ENCODE measurements around the gene ZNF337. TPM values are rescaled to one million over a fixed set of nuclear protein-coding genes. Genes with fewer than 3 reads are reported as not detected.
A peak's percentile ranks its signal among the peaks of the same experiment; 100 is the strongest.
"Not testable (repeated sequence)": the region's sequence is repeated elsewhere in the genome, so short reads cannot be mapped to it uniquely, and the experiment has no call there.

Gene ZNF337
- total RNA-seq, 1 donor from 2014 or later = 3.6 TPM

- ATAC-seq (peak; percentile 25), DNase-seq (ENCODE audit: low spot score) (no peak)
These were observed 902 bp downstream of the ZNF337 start for GRCh38 chr20:25695532-25696370.

- DNase-seq (ENCODE audit: low spot score) (no peak), ATAC-seq (no peak)
These were observed 4.2 kb downstream of the ZNF337 start for GRCh38 chr20:25692499-25692898.

GRCh38 chr20:25690427-25690826 lies 6.2 kb downstream of the ZNF337 start:
- no peak for DNase-seq (ENCODE audit: low spot score)
- no peak for ATAC-seq

- DNase-seq (ENCODE audit: low spot score) (no peak), ATAC-seq (peak; percentile 52)
These were observed 10.3 kb downstream of the ZNF337 start for GRCh38 chr20:25686081-25687067.

DNA sequence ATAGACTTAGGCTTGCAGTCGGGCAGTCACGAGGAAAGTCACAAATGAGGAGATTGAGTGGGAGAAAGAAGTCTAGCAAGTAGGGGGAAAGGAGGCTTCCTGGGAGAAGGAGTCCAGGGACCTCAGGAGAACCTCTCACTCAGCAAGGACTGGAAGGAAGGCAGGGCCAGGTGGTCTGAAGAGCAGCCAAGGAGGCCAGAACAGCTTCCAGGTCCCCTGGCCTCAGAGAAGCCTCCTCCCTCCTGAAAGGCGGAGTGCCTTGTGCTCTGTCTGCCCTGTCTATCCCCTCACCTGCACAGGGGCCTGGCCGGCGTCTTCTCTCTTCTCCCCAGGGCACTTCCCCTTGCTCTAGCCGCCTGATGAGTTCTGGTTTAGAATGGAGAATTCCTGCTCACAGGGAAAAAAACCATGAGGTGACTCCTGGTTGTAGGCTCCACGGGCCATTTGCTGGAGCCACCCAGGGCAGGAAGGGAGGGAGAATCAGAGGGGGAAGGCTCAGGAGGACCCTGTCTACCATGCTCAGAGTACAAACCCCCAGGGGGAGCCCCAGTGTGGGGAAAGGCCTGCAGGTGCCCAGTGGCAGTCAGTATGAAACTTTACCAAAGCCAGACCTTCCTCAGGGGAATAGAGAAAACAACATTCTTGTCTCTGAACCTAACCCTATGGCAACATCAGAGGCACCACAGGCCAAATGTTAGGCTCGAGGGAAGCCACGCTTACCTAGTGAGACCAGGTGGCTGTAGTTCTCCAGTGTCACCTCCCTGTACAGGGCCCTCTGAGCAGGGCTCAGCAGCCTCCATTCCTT lies 11.2 kb downstream of the ZNF337 start:
- no peak for DNase-seq (ENCODE audit: low spot score)
- ATAC-seq = no peak

- DNase-seq (ENCODE audit: low spot score); ATAC-seq: not testable (repeated sequence)
These were observed 12.8 kb downstream of the ZNF337 start for GRCh38 chr20:25683826-25684225.

DNA sequence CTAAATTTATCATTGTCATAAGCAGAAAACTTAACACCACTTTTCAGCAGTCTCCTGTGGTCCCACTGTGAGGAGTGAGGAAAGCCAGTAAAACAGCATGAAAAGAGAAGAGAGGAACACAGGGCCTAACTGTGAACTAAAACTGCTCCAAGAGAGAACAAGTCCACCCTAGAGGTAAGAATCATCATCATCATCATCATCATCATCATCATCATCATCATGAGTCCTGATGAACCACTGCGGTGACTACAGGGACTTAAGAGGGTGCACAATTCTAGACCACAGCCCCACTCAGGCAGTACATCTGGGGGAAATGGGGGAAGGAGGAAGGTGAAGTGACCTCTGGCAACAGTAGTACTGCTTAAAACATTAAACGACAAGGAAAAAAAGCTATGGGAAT lies 13.6 kb downstream of the ZNF337 start:
- no peak for ATAC-seq
- no peak for DNase-seq (ENCODE audit: low spot score)

DNA sequence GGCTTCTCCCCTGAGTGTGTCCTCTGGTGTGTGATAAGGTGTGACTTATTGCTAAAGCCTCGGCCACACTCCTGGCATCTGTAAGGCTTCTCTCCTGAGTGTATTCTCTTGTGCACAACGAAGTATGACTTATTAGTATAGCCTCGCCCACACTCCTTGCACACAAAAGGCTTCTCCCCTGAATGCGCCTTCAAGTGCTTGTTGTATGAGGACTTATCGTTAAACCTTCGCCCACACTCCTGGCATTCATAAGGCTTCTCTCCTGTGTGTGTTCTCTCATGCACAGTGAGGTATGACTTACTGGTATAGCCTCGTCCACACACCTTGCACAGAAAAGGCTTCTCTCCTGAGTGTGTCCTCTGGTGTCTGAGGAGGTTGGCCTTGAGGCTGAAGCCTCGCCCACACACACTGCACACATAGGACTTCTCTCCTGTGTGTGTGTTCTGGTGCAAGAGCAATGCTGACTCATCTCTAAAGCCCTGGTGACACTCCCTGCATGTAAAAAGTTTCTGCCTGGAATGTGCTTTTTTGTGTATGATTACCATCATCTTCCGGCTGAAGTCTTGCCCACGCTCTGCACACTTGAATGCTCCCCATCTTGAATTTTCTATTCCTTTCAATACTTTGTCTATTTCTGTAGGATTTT lies 20.4 kb downstream of the ZNF337 start:
- no peak for DNase-seq (ENCODE audit: low spot score)
- ATAC-seq = peak; percentile 19

GRCh38 chr20:25675161-25675560 lies 21.5 kb downstream of the ZNF337 start:
- ATAC-seq = peak; percentile 49
- no peak for DNase-seq (ENCODE audit: low spot score)

DNA sequence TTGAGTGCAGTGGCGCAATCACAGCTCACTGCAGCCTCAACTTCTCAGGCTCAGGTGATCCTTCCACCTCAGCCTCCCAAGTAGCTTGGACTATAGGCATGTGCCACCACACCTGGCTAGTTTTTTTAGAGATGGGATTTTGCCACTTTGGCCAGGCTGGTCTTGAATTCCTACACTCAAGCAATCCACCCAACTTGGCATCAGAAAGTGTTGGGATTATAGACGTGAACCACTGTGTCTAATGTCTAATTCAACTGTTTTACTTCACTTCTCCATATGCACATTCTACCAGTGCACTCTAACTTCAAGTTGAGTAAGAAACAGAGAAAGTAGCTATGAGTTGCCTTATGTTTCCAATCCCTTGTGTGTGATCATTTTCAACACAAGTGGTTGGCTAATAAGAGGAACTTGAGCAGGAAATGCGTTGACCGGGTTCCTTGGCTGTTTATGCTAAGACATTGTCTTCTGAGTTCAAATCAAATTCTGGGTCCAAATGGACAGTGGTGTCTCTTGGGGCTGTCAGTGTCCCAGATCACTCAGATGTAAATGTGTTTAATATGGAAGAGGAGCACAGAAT lies 23.9 kb downstream of the ZNF337 start:
- DNase-seq (ENCODE audit: low spot score) (no peak), ATAC-seq (no peak)

GRCh38 chr20:25669826-25670422 lies 26.7 kb downstream of the ZNF337 start:
- peak; percentile 29 for ATAC-seq
- DNase-seq (ENCODE audit: low spot score) = no peak

DNA sequence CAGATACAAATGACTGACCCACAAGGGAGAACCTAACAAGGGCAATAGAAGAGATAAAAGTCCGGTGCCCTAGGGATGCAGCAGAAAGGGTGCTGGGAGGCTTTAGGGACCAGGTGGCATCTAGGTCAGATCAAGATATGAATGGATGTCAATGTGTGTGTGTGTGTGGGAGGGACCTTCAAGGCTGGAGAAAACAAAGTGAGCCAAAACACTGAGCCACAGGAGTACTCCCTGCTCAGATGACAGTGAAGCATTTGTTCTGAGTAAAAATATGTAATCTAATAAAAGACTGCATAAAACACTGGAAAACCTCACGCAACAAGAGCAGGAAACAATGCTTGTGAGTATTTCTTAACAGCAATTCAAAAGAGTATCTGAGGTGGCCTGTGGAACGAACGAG lies 28.2 kb downstream of the ZNF337 start:
- no peak for DNase-seq (ENCODE audit: low spot score)
- no peak for ATAC-seq

DNA sequence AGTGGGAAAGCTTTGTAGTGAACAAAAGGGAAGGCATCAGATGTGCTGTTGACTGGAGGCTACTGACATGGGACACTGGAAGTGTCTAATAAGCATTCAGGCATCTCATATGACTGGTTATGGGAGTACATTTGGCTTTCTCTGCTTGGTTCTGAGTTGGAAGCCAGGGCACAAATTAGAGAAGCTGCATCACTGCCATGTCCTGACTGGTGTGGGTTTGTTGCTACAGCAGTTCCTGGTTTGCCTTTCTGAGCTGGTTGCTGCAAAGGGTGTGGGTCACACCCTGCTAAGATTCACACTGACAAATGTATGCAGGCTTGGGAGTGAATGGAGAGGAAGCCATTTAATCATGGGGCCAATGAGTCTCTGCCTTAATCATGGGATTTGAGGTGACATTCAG lies 36.7 kb downstream of the ZNF337 start:
- DNase-seq (ENCODE audit: low spot score) (no peak), ATAC-seq (no peak)

GRCh38 chr20:25654487-25654886 lies 42.2 kb downstream of the ZNF337 start:
- peak; percentile 79 for ATAC-seq
- DNase-seq (ENCODE audit: low spot score) = no peak

DNA sequence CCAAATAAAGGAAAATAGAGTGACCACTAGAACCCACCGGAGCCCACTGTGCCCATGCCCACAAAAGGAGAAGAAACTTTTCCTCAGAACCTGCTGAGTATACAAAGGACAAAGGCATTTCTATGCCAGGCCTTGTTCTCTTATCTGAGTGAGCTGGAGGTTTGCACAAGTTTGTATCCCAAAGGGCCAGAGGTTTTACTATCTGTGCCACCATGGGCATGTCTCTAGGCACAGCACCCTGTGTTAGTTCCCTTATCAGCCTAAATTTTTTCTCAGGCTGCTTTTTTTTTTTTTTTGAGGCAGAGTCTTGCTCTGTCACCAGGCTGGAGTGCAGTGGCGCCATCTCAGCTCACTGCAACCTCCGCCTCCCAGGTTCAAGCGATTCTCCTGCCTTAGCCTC lies 43.8 kb downstream of the ZNF337 start:
- ATAC-seq; DNase-seq (ENCODE audit: low spot score): not testable (repeated sequence)

DNA sequence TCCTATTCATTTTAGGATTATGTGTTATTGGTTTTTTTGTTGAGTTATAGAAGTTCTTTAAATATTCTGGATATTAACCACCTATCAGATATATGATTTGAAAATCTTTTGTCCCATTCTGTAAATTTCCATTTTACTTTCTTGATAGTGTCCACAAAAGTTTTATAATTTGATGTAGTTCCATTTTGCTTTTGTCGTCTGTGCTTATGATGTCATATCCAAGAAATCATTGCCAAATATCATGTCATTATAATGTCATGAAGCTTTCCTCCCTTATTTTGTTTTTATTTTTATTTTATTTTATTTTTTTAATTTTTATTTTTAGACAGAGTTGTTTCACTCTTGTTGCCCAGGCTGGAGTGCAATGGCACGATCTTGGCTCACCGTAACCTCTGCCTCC lies 51.8 kb downstream of the ZNF337 start:
- DNase-seq (ENCODE audit: low spot score) (no peak), ATAC-seq (no peak)

GRCh38 chr20:25643716-25644115 lies 52.9 kb downstream of the ZNF337 start:
- no peak for ATAC-seq
- no peak for DNase-seq (ENCODE audit: low spot score)

DNA sequence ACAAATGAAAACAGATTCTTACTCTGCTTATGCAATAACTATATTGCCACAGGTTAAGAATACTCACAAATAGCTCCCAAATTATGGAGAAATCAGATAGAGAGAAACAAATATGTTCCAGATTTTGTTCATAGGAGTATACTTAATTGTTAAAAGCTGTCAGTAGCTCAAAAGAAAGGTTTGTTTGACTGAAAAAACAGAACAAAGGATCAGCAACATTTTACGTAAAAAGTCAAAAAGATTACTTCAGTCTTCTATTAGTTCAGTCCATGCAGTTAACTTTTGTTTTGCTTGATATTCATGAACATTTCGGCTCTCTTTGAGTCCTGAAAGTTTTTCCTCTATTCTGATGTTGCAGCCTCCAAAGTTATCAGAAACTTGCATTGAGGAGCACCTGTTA lies 59.4 kb downstream of the ZNF337 start:
- no peak for DNase-seq (ENCODE audit: low spot score)
- ATAC-seq = no peak

GRCh38 chr20:25632940-25633790 lies 63.5 kb downstream of the ZNF337 start:
- DNase-seq (ENCODE audit: low spot score) = no peak

More at GRCh38 chr20:25632940-25633790, 63.5 kb downstream of the ZNF337 start:
- no peak for ATAC-seq
